ENCODE data around the gene CARNS1.

The CARNS1 gene

GRCh38 chr11:67429722-67430121 lies 14.2 kb downstream of the CARNS1 start:
- no peak for DNase-seq

- DNase-seq, result no peak
Measured at GRCh38 chr11:67431346-67432249, 16.1 kb downstream of the CARNS1 start.

GRCh38 chr11:67432655-67433349 lies 17.3 kb downstream of the CARNS1 start:
- no peak for DNase-seq

GRCh38 chr11:67433536-67434394 lies 18.3 kb downstream of the CARNS1 start:
- no peak for DNase-seq

- no peak for DNase-seq
Measured at GRCh38 chr11:67434395-67434881, 19.0 kb downstream of the CARNS1 start.

- no peak for DNase-seq
Measured at GRCh38 chr11:67435031-67435726, 19.7 kb downstream of the CARNS1 start.

- DNase-seq, result no peak
Measured at GRCh38 chr11:67435727-67436458, 20.4 kb downstream of the CARNS1 start.

GRCh38 chr11:67436459-67437081 lies 21.1 kb downstream of the CARNS1 start:
- peak; percentile 44 to 68 for DNase-seq

GRCh38 chr11:67437082-67437808 lies 21.8 kb downstream of the CARNS1 start, which contains the start of gene PTPRCAP:
Gene PTPRCAP, minus strand, starts transcription at chr11:67437682. Its CDS starts 63 bp downstream, at chr11:67437619.
- peak; percentile 85 to 92 for DNase-seq

GRCh38 chr11:67437809-67438157 lies 22.3 kb downstream of the CARNS1 start:
- DNase-seq, result no peak

- no peak for DNase-seq
Measured at GRCh38 chr11:67438158-67438902, 22.9 kb downstream of the CARNS1 start.

GRCh38 chr11:67439321-67440228 lies 24.1 kb downstream of the CARNS1 start:
- DNase-seq, result peak; percentile 57 to 59

GRCh38 chr11:67440229-67441097 lies 25.0 kb downstream of the CARNS1 start:
- DNase-seq, result no peak

GRCh38 chr11:67441098-67441563 lies 25.7 kb downstream of the CARNS1 start:
- no peak for DNase-seq

GRCh38 chr11:67441731-67442351 lies 26.4 kb downstream of the CARNS1 start:
- DNase-seq, result no peak

- DNase-seq, result no peak
Measured at GRCh38 chr11:67442504-67443404, 27.3 kb downstream of the CARNS1 start.

Measured in Kasumi-1 (cell line).